HEK293T (cell line): Measurements from ENCODE around the gene RPSA.

ENCODE experiments used
- ARNT ChIP-seq: fragments of 450-650 bp; IDR thresholded peaks from 2 replicates; pipeline ENCODE4 v1.6.1; 2017; ENCODE audit warnings: mild to moderate bottlenecking
- CTBP1 ChIP-seq: fragments of 450-650 bp; IDR thresholded peaks from 2 replicates; pipeline ENCODE4 v1.6.1; 2016; ENCODE audit warnings: borderline replicate concordance
- ELF4 ChIP-seq: fragments of 450-650 bp; IDR thresholded peaks from 2 replicates; pipeline ENCODE4 v1.6.1; 2017; ENCODE audit warnings: antibody characterized with exemption
- FOXK2 ChIP-seq: fragments of 450-650 bp; IDR thresholded peaks from 2 replicates; pipeline ENCODE4 v1.6.1; 2016; ENCODE audit warnings: mild to moderate bottlenecking
- HDGF ChIP-seq: fragments of 450-650 bp; IDR thresholded peaks from 2 replicates; pipeline ENCODE4 v1.6.1; 2017; ENCODE audit warnings: antibody characterized with exemption, borderline replicate concordance
- L3MBTL2 ChIP-seq: fragments of 450-650 bp; conservative IDR thresholded peaks from 2 replicates; pipeline ENCODE4 v1.6.1; 2016; ENCODE audit warnings: mild to moderate bottlenecking
- NFRKB ChIP-seq: fragments of 450-650 bp; IDR thresholded peaks from 2 replicates; pipeline ENCODE4 v1.6.1; 2016; ENCODE audit warnings: mild to moderate bottlenecking, moderate library complexity
- PKNOX1 ChIP-seq: fragments of 450-650 bp; IDR thresholded peaks from 2 replicates; pipeline ENCODE4 v1.6.1; 2016
- SP1 ChIP-seq: fragments of 450-650 bp; IDR thresholded peaks from 2 replicates; pipeline ENCODE4 v1.6.1; 2017
- TARDBP ChIP-seq: fragments of 450-650 bp; IDR thresholded peaks from 2 replicates; pipeline ENCODE4 v1.6.1; 2016

- TF ChIP-seq HDGF (no peak), SP1 (no peak), NFRKB (no peak), PKNOX1 (no peak), L3MBTL2 (no peak), ARNT (no peak), CTBP1 (no peak), ELF4 (no peak), TARDBP (no peak), FOXK2 (no peak)
These were observed 724 bp downstream of the RPSA start for GRCh38 chr3:39407259-39407629.
